HL-60 (cell line): ENCODE data around the gene TBC1D9.

ENCODE experiments used
- DNase-seq, 2 experiments: peaks; one replicate each; pipeline ENCODE4 v3.0.0-alpha.2; 2010 to 2020; ENCODE audit warnings: low read depth in 1 of 2, low spot score in 1 of 2
- H3K27ac ChIP-seq: fragments of 250-450 bp; sonication (Bioruptor Pico); replicated peaks from 2 replicates; pipeline ENCODE4 v1.5.1; 2020; ENCODE audit warnings: mild to moderate bottlenecking, moderate library complexity
- H3K27me3 ChIP-seq: fragments of 250-450 bp; sonication (Bioruptor Pico); 2 replicates; pipeline ENCODE4 v1.5.1; 2021; ENCODE audit warnings: mild to moderate bottlenecking, moderate library complexity; ENCODE audit not compliant: insufficient read depth, poor library complexity, severe bottlenecking
- H3K4me3 ChIP-seq: replicated peaks from 2 replicates; pipeline ENCODE4 v1.5.1; 2011; ENCODE audit warnings: mild to moderate bottlenecking, control low read depth, low read length; ENCODE audit not compliant: insufficient read depth
- CTCF ChIP-seq: IDR thresholded peaks from one replicate; pipeline ENCODE4 v1.5.1; 2011; ENCODE audit warnings: low read length, control low read depth, inconsistent platforms; ENCODE audit not compliant: insufficient read depth
- GABPA ChIP-seq: IDR thresholded peaks from 2 replicates; pipeline ENCODE4 v1.6.1; 2012; ENCODE audit warnings: low read depth
- POLR2AphosphoS5 ChIP-seq: IDR thresholded peaks from 2 replicates; pipeline ENCODE4 v1.6.1; 2012; ENCODE audit warnings: low read depth
- REST ChIP-seq: IDR thresholded peaks from 2 replicates; pipeline ENCODE4 v1.6.1; 2012; ENCODE audit warnings: low read depth; ENCODE audit not compliant: insufficient replicate concordance
- SPI1 ChIP-seq: IDR thresholded peaks from 2 replicates; pipeline ENCODE4 v1.6.1; 2012; ENCODE audit warnings: low read depth, mild to moderate bottlenecking, borderline replicate concordance

The TBC1D9 gene

DNA sequence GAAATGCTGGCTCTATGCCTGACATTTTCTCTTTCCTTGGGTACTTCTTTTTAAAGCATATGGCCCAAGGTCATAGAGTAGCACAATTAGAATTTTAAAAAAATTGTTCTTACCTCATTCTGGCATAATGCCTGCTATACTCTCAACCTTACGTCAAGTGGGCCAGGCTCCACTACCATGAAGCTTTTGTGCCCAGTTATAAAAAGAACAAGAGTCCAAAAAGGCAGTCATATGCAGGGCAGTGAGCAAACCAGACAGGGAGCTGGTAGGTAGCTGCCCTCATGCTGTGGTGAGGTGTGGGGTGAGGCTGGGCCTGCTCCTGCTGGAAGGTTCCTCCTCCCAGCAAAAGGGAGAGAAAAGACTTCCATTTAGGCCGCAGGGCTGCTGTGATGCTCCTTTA is 123.1 kb downstream of the TBC1D9 start:
- H3K4me3 ChIP-seq: no peak overlapping the region
- no peaks in the 10 kb centered on the region for H3K27me3 ChIP-seq
- DNase-seq: no peak
- H3K27ac ChIP-seq: no peak overlapping the region
- TF ChIP-seq GABPA (no peak), SPI1 (no peak), CTCF (no peak), REST (no peak), POLR2AphosphoS5 (no peak)

GRCh38 chr4:140630246-140630645 is 125.9 kb downstream of the TBC1D9 start:
- no peak overlapping the region for H3K4me3 ChIP-seq
- TF ChIP-seq SPI1 (no peak), CTCF (no peak), GABPA (no peak), POLR2AphosphoS5 (no peak), REST (no peak)
- no peak for DNase-seq

GRCh38 chr4:140628016-140628415 is 128.2 kb downstream of the TBC1D9 start:
- Histone ChIP-seq H3K27ac (no peak overlapping the region), H3K27me3 (no peaks in the 10 kb centered on the region), H3K4me3 (no peak overlapping the region)
- DNase-seq: no peak
- TF ChIP-seq CTCF: no peak
- TF ChIP-seq GABPA: no peak
- TF ChIP-seq REST: no peak
- no peak for TF ChIP-seq POLR2AphosphoS5
- no peak for TF ChIP-seq SPI1

More at GRCh38 chr4:140630246-140630645, 125.9 kb downstream of the TBC1D9 start:
- no peaks in the 10 kb centered on the region for H3K27me3 ChIP-seq
- H3K27ac ChIP-seq: no peak overlapping the region
